SK-N-SH treated with all-trans-retinoic acid at 6 μM for 48 hours (cell line): ENCODE measurements around the gene NTSR2.

Experiments used
- ATAC-seq: fragments of 200-7000 bp; cut with Tn5 transposase; 3 replicates; pipeline ENCODE4 v1.9.1; 2020; ENCODE audit warnings: mild to moderate bottlenecking, moderate library complexity
- ARNTL ChIP-seq: fragments of 450-650 bp; formaldehyde crosslinking; IDR thresholded peaks from 2 replicates; pipeline ENCODE4 v1.5.0; 2020; ENCODE audit warnings: low read depth, mild to moderate bottlenecking, moderate library complexity, borderline replicate concordance
- BACH2 ChIP-seq: fragments of 250-450 bp; sonication (Bioruptor Pico); IDR thresholded peaks from 2 replicates; pipeline ENCODE4 v1.9.0; 2021; ENCODE audit warnings: mild to moderate bottlenecking, borderline replicate concordance
- CSDC2 ChIP-seq: fragments of 250-450 bp; sonication (Bioruptor Pico); IDR thresholded peaks from 2 replicates; pipeline ENCODE4 v1.5.0; 2020; ENCODE audit warnings: mild to moderate bottlenecking, moderate library complexity
- CSRNP3 ChIP-seq: fragments of 250-450 bp; sonication (Bioruptor Pico); IDR thresholded peaks from 2 replicates; pipeline ENCODE4 v1.5.1; 2021; ENCODE audit warnings: mild to moderate bottlenecking, moderate library complexity
- ESRRG ChIP-seq: fragments of 250-450 bp; sonication (Bioruptor Pico); IDR thresholded peaks from 2 replicates; pipeline ENCODE4 v1.6.1; 2021; ENCODE audit warnings: mild to moderate bottlenecking
- ISL1 ChIP-seq: fragments of 250-450 bp; sonication (Bioruptor Pico); IDR thresholded peaks from 2 replicates; pipeline ENCODE4 v2.1.2; 2022; ENCODE audit warnings: mild to moderate bottlenecking, moderate library complexity
- OSR1 ChIP-seq: fragments of 250-450 bp; sonication (Bioruptor Pico); IDR thresholded peaks from 2 replicates; pipeline ENCODE4 v1.8.0; 2022; ENCODE audit warnings: moderate library complexity, mild to moderate bottlenecking, inconsistent platforms
- PATZ1 ChIP-seq: fragments of 250-450 bp; sonication (Bioruptor Pico); IDR thresholded peaks from 2 replicates; pipeline ENCODE4 v1.8.0; 2020; ENCODE audit warnings: mild to moderate bottlenecking, moderate library complexity, borderline replicate concordance
- RARB ChIP-seq: fragments of 250-450 bp; sonication (Bioruptor Pico); IDR thresholded peaks from 2 replicates; pipeline ENCODE4 v1.8.0; 2021; ENCODE audit warnings: mild to moderate bottlenecking, moderate library complexity
- SNAI2 ChIP-seq: fragments of 250-450 bp; sonication (Bioruptor Pico); IDR thresholded peaks from 2 replicates; pipeline ENCODE4 v1.5.0; 2020; ENCODE audit warnings: mild to moderate bottlenecking, moderate library complexity
- TCF4 ChIP-seq: fragments of 250-450 bp; sonication (Bioruptor Pico); IDR thresholded peaks from 2 replicates; pipeline ENCODE4 v1.8.0; 2021; ENCODE audit warnings: mild to moderate bottlenecking, moderate library complexity, borderline replicate concordance
- TOX ChIP-seq: fragments of 250-450 bp; sonication (Bioruptor Pico); IDR thresholded peaks from 2 replicates; pipeline ENCODE4 v1.8.0; 2021; ENCODE audit warnings: mild to moderate bottlenecking, moderate library complexity, borderline replicate concordance
- ZC3H10 ChIP-seq: fragments of 250-450 bp; sonication (Bioruptor Pico); IDR thresholded peaks from 2 replicates; pipeline ENCODE4 v1.5.1; 2021; ENCODE audit warnings: mild to moderate bottlenecking, moderate library complexity
- ZFP3 ChIP-seq: fragments of 250-450 bp; sonication (Bioruptor Pico); IDR thresholded peaks from 2 replicates; pipeline ENCODE4 v1.5.0; 2020; ENCODE audit warnings: mild to moderate bottlenecking, moderate library complexity
- ZFP30 ChIP-seq: fragments of 450-650 bp; formaldehyde crosslinking; IDR thresholded peaks from 2 replicates; pipeline ENCODE4 v1.5.0; 2022; ENCODE audit warnings: mild to moderate bottlenecking, moderate library complexity
- ZNF565 ChIP-seq: fragments of 450-650 bp; formaldehyde crosslinking; conservative IDR thresholded peaks from 2 replicates; pipeline ENCODE4 v1.5.0; 2020; ENCODE audit warnings: low read depth, mild to moderate bottlenecking, moderate library complexity
- ZNF70 ChIP-seq: fragments of 450-650 bp; formaldehyde crosslinking; IDR thresholded peaks from 2 replicates; pipeline ENCODE4 v1.5.0; 2020; ENCODE audit warnings: mild to moderate bottlenecking, moderate library complexity
- ZNF8 ChIP-seq: fragments of 450-650 bp; formaldehyde crosslinking; IDR thresholded peaks from 2 replicates; pipeline ENCODE4 v1.5.0; 2020; ENCODE audit warnings: mild to moderate bottlenecking, moderate library complexity
- TF ChIP-seq, protein P1 (sequence below): fragments of 250-450 bp; sonication (Bioruptor Pico); IDR thresholded peaks from 2 replicates; pipeline ENCODE4 v1.5.0; 2020; ENCODE audit warnings: mild to moderate bottlenecking, moderate library complexity
- TF ChIP-seq, protein P2 (sequence below): fragments of 250-450 bp; sonication (Bioruptor Pico); IDR thresholded peaks from 2 replicates; pipeline ENCODE4 v1.5.1; 2020; ENCODE audit warnings: low read depth, mild to moderate bottlenecking, moderate library complexity

Gene NTSR2

GRCh38 chr2:11703700-11704099, 33.7 kb upstream of the NTSR2 start:
- peak; percentile 19; the same call in 1 of the 3 replicates for ATAC-seq
- TF ChIP-seq CSDC2 (CRISPR knock-in tag) (no peak), ZFP3 (no peak), ARNTL (no peak), ZNF565 (CRISPR knock-in tag) (no peak), TOX (no peak), ZNF70 (CRISPR knock-in tag) (no peak), ISL1 (no peak), ZNF8 (CRISPR knock-in tag) (no peak), ZC3H10 (CRISPR knock-in tag) (no peak), PATZ1 (CRISPR knock-in tag) (no peak), ESRRG (CRISPR knock-in tag) (no peak), OSR1 (CRISPR knock-in tag) (no peak)
- TF ChIP-seq, protein P1, sequence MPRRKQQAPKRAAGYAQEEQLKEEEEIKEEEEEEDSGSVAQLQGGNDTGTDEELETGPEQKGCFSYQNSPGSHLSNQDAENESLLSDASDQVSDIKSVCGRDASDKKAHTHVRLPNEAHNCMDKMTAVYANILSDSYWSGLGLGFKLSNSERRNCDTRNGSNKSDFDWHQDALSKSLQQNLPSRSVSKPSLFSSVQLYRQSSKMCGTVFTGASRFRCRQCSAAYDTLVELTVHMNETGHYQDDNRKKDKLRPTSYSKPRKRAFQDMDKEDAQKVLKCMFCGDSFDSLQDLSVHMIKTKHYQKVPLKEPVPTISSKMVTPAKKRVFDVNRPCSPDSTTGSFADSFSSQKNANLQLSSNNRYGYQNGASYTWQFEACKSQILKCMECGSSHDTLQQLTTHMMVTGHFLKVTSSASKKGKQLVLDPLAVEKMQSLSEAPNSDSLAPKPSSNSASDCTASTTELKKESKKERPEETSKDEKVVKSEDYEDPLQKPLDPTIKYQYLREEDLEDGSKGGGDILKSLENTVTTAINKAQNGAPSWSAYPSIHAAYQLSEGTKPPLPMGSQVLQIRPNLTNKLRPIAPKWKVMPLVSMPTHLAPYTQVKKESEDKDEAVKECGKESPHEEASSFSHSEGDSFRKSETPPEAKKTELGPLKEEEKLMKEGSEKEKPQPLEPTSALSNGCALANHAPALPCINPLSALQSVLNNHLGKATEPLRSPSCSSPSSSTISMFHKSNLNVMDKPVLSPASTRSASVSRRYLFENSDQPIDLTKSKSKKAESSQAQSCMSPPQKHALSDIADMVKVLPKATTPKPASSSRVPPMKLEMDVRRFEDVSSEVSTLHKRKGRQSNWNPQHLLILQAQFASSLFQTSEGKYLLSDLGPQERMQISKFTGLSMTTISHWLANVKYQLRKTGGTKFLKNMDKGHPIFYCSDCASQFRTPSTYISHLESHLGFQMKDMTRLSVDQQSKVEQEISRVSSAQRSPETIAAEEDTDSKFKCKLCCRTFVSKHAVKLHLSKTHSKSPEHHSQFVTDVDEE (CRISPR knock-in tag), result no peak

DNA sequence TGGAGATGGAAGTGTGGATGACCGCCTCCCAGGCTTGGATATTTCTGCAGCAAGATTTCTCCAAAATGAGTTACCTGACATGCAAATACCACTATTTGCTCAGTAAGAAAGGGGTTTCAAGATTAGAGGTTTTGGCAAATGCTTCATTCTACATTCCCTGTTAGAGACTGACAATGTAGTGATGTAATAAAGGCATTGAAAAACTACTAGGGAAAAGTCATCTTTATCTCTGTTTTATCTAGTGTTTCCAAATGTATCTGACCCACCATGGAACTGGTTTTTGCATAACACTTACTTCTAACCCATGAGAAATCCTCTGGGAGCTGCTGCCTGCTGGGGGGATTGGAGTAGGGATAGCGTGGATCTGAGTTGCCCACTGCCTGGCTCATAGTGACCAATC, 33.0 kb upstream of the NTSR2 start:
- ATAC-seq, result no peak

GRCh38 chr2:11701751-11702301, 31.8 kb upstream of the NTSR2 start:
- no peak for ATAC-seq
- TF ChIP-seq PATZ1 (CRISPR knock-in tag) (no peak), TOX (no peak), ZNF565 (CRISPR knock-in tag) (no peak), BACH2 (CRISPR knock-in tag) (no peak), ZNF8 (CRISPR knock-in tag) (no peak), OSR1 (CRISPR knock-in tag) (no peak), ARNTL (no peak), ZNF70 (CRISPR knock-in tag) (no peak), CSRNP3 (CRISPR knock-in tag) (no peak), SNAI2 (no peak), ZC3H10 (CRISPR knock-in tag) (no peak)
- TF ChIP-seq, protein P2, sequence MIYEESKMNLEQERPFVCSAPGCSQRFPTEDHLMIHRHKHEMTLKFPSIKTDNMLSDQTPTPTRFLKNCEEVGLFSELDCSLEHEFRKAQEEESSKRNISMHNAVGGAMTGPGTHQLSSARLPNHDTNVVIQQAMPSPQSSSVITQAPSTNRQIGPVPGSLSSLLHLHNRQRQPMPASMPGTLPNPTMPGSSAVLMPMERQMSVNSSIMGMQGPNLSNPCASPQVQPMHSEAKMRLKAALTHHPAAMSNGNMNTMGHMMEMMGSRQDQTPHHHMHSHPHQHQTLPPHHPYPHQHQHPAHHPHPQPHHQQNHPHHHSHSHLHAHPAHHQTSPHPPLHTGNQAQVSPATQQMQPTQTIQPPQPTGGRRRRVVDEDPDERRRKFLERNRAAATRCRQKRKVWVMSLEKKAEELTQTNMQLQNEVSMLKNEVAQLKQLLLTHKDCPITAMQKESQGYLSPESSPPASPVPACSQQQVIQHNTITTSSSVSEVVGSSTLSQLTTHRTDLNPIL (CRISPR knock-in tag), result no peak
- TF ChIP-seq, protein P1 (CRISPR knock-in tag), result no peak

More for the DNA sequence above, 33.0 kb upstream of the NTSR2 start:
- TF ChIP-seq ZNF565 (CRISPR knock-in tag), result no peak
- TF ChIP-seq TCF4 (CRISPR knock-in tag), result no peak
- no peak for TF ChIP-seq SNAI2
- TF ChIP-seq ZNF8 (CRISPR knock-in tag), result no peak
- TF ChIP-seq, protein P1 (CRISPR knock-in tag), result no peak
- no peak for TF ChIP-seq RARB (CRISPR knock-in tag)
- no peak for TF ChIP-seq OSR1 (CRISPR knock-in tag)
- no peak for TF ChIP-seq BACH2 (CRISPR knock-in tag)
- TF ChIP-seq ISL1, result no peak
- no peak for TF ChIP-seq ZFP3
- no peak for TF ChIP-seq ARNTL
- no peak for TF ChIP-seq ZFP30 (CRISPR knock-in tag)
- TF ChIP-seq, all 23 proteins: peak for 0
